Endothelial cell of umbilical vein (primary cell): ENCODE results near the gene MARK4.

Experiments used
- CTCF ChIP-seq, 2 donors: IDR thresholded peaks; 1 replicate in 1 of 2; 2 replicates in 1 of 2; pipeline ENCODE4 v1.5.1; 2011; ENCODE audit warnings: low read length in 2 of 2, mild to moderate bottlenecking in 2 of 2, moderate library complexity in 2 of 2, control low read depth in 1 of 2, inconsistent platforms in 1 of 2, low read depth in 1 of 2; ENCODE audit not compliant: insufficient read depth in 1 of 2; ENCODE audit errors: extremely low read depth in 1 of 2
- EZH2 ChIP-seq: IDR thresholded peaks from 2 replicates; pipeline ENCODE4 v1.6.1; 2012; ENCODE audit warnings: borderline replicate concordance, low read depth, mild to moderate bottlenecking, moderate library complexity, low read length, inconsistent platforms; ENCODE audit not compliant: severe bottlenecking
- JUN ChIP-seq: IDR thresholded peaks from 2 replicates; pipeline ENCODE4 v1.6.1; 2011; ENCODE audit warnings: borderline replicate concordance, low read depth; ENCODE audit not compliant: insufficient read length, insufficient read depth
- MAX ChIP-seq: IDR thresholded peaks from 2 replicates; pipeline ENCODE4 v1.6.1; 2011; ENCODE audit not compliant: insufficient read depth, insufficient read length
- POLR2A ChIP-seq: IDR thresholded peaks from 2 replicates; pipeline ENCODE4 v1.6.1; 2012; ENCODE audit warnings: low read depth, mild to moderate bottlenecking, control low read depth, low read length
- POLR2AphosphoS5 ChIP-seq: IDR thresholded peaks from 2 replicates; pipeline ENCODE4 v1.6.1; 2012; ENCODE audit warnings: low read depth, mild to moderate bottlenecking, control low read depth, low read length, moderate library complexity; ENCODE audit not compliant: insufficient read depth

GRCh38 chr19:45347570-45348366 lies 96.7 kb downstream of the MARK4 start:
- TF ChIP-seq CTCF (IDR thresholded peaks at IDR 0.05; ENCODE audit: extremely low read depth in 1 of 2, insufficient read depth in 1 of 2, low read depth in 1 of 2, low read length in 2 of 2), result no peak
- no peak for TF ChIP-seq POLR2A
- TF ChIP-seq POLR2AphosphoS5, result no peak
- TF ChIP-seq JUN, result no peak
- no peak for TF ChIP-seq EZH2
- TF ChIP-seq MAX, result no peak
